HCT116 (cell line): ENCODE measurements around the gene FARP1. TPM values are rescaled to one million over a fixed set of nuclear protein-coding genes. Genes with fewer than 3 reads are reported as not detected.

Experiments used
- ATAC-seq: fragments of 200-7000 bp; cut with Tn5 transposase; 2 replicates; pipeline ENCODE4 v1.9.1; 2020; ENCODE audit warnings: mild to moderate bottlenecking, moderate library complexity
- BruUV-seq: library from RNA; stranded (reverse); fragments of 400-500 nt; replicated peaks from 2 replicates; lab custom pipeline; 2021; lab: Mats Ljungman, UMichigan
- CTCF ChIA-PET: fragments of 300-600 bp; sonication (Branson Sonifier 250); formaldehyde crosslinking; loops from one replicate; lab custom pipeline; 2021; ENCODE audit warnings: antibody characterized with exemption; lab: Charles Lee
- POLR2A ChIA-PET: fragments of 300-600, 350-600 bp; sonication (Branson Sonifier 250); formaldehyde crosslinking; loops from one replicate; lab custom pipeline; 2021; ENCODE audit warnings: antibody characterized with exemption; lab: Charles Lee
- RAD21 ChIA-PET, 2 experiments: fragments of 300-600 bp; sonication (Branson Sonifier 250); formaldehyde crosslinking; loops; one replicate each; lab custom pipeline; 2023; ENCODE audit warnings: low total read pairs in 2 of 2; ENCODE audit not compliant: uncharacterized antibody in 2 of 2, unreplicated experiment in 2 of 2, low non-redundant PET in 1 of 2; lab: Charles Lee
- DNase-seq: peaks from one replicate; pipeline ENCODE4 v3.0.0-alpha.2; 2010; ENCODE audit warnings: low read depth, low spot score
- H2AFZ ChIP-seq: fragments of 200-600 bp; shearing (Covaris generic), sonication (generic); 2 replicates; pipeline ENCODE4 v1.6.1; 2017; ENCODE audit warnings: low read depth, mixed run types, mixed read lengths, antibody characterized with exemption, low read length; ENCODE audit not compliant: poor library complexity, severe bottlenecking
- H3K27ac ChIP-seq: 2 replicates; pipeline ENCODE4 v1.5.1; 2012; ENCODE audit warnings: low read depth, low read length
- H3K27me3 ChIP-seq: fragments of 200-600 bp; sonication (generic); 2 replicates; pipeline ENCODE4 v1.6.1; 2016; ENCODE audit warnings: mixed run types, low read length, mixed read lengths; ENCODE audit not compliant: insufficient read depth
- H3K36me3 ChIP-seq, 2 experiments: fragments of 200-500 bp in 1 of 2; fragments of 200-600 bp in 1 of 2; sonication (Bioruptor generic) in 1 of 2; sonication (generic) in 1 of 2; 2 replicates each; pipeline versions ENCODE4 v1.5.1 to v1.6.1; 2014 to 2016; ENCODE audit warnings: low read length in 2 of 2, inconsistent platforms in 1 of 2, mixed read lengths in 1 of 2, mixed run types in 1 of 2; ENCODE audit not compliant: insufficient read depth in 2 of 2, control insufficient read depth in 1 of 2
- H3K4me1 ChIP-seq, 2 experiments: fragments of 200-600 bp in 1 of 2; sonication (generic) in 1 of 2; 2 replicates each; pipeline versions ENCODE4 v1.5.1 to v1.6.1; 2012 to 2017; ENCODE audit warnings: low read length in 2 of 2, inconsistent platforms in 1 of 2, mild to moderate bottlenecking in 1 of 2, mixed read lengths in 1 of 2, mixed run types in 1 of 2, moderate library complexity in 1 of 2; ENCODE audit not compliant: insufficient read depth in 2 of 2, control insufficient read depth in 1 of 2
- H3K4me2 ChIP-seq: fragments of 200-600 bp; sonication (generic); 2 replicates; pipeline ENCODE4 v1.6.1; 2017; ENCODE audit warnings: mixed run types, low read length, mixed read lengths
- H3K4me3 ChIP-seq, 2 experiments: fragments of 200-600 bp in 1 of 2; sonication (generic) in 1 of 2; replicated peaks in 1 of 2; 2 replicates each; pipeline ENCODE4 v1.5.1; 2011 to 2016; ENCODE audit warnings: low read length in 2 of 2, control low read depth in 1 of 2, low read depth in 1 of 2, mild to moderate bottlenecking in 1 of 2, mixed read lengths in 1 of 2, mixed run types in 1 of 2
- H3K79me2 ChIP-seq: fragments of 200-600 bp; sonication (generic); 2 replicates; pipeline ENCODE4 v1.6.1; 2017; ENCODE audit warnings: mild to moderate bottlenecking, mixed run types, low read length, moderate library complexity, mixed read lengths; ENCODE audit not compliant: insufficient read depth
- H3K9ac ChIP-seq: fragments of 200-600 bp; sonication (generic); 2 replicates; pipeline ENCODE4 v1.6.1; 2016; ENCODE audit warnings: low read length, mixed read lengths
- H3K9me2 ChIP-seq: fragments of 200-600 bp; sonication (generic), shearing (Covaris generic); 2 replicates; pipeline ENCODE4 v1.6.1; 2017; ENCODE audit warnings: mixed run types, mild to moderate bottlenecking, moderate library complexity; ENCODE audit not compliant: insufficient read depth
- H3K9me3 ChIP-seq, 2 experiments: fragments of 200-500 bp in 1 of 2; fragments of 200-600 bp in 1 of 2; sonication (Bioruptor generic) in 1 of 2; sonication (generic) in 1 of 2; 2 replicates each; pipeline ENCODE4 v1.6.1; 2014 to 2017; ENCODE audit warnings: low read length in 2 of 2, mixed read lengths in 2 of 2, inconsistent platforms in 1 of 2, low read depth in 1 of 2, mild to moderate bottlenecking in 1 of 2, mixed run types in 1 of 2, moderate library complexity in 1 of 2; ENCODE audit not compliant: control insufficient read depth in 1 of 2, insufficient read depth in 1 of 2
- H4K20me1 ChIP-seq: fragments of 200-600 bp; sonication (generic), shearing (Covaris generic); 2 replicates; pipeline ENCODE4 v1.6.1; 2017; ENCODE audit warnings: mixed run types, mild to moderate bottlenecking, moderate library complexity; ENCODE audit not compliant: insufficient read depth
- CBX3 ChIP-seq: IDR thresholded peaks from 2 replicates; pipeline ENCODE4 v1.6.1; 2012; ENCODE audit warnings: low read depth
- POLR2A ChIP-seq: IDR thresholded peaks from 2 replicates; pipeline ENCODE4 v1.7.0; 2011; ENCODE audit warnings: borderline replicate concordance; ENCODE audit not compliant: insufficient read depth, insufficient read length; ENCODE audit errors: extremely low read depth
- POLR2AphosphoS5 ChIP-seq: IDR thresholded peaks from 2 replicates; pipeline ENCODE4 v1.6.1; 2011; ENCODE audit warnings: mild to moderate bottlenecking, low read depth, low read length, moderate library complexity
- RAD21 ChIP-seq: IDR thresholded peaks from 2 replicates; pipeline ENCODE4 v1.6.1; 2012; ENCODE audit warnings: low read depth, mild to moderate bottlenecking
- TCF7L2 ChIP-seq: IDR thresholded peaks from 2 replicates; pipeline ENCODE4 v1.7.0; 2011; ENCODE audit warnings: borderline replicate concordance, inconsistent platforms; ENCODE audit not compliant: insufficient read depth, insufficient read length; ENCODE audit errors: extremely low read depth
- YY1 ChIP-seq: IDR thresholded peaks from 2 replicates; pipeline ENCODE4 v1.6.1; 2011; ENCODE audit warnings: low read length, low read depth, moderate library complexity, mild to moderate bottlenecking; ENCODE audit not compliant: insufficient replicate concordance; ENCODE audit errors: extremely low read depth
- intact Hi-C: fragments of 100-400 bp; cut with micrococcal nuclease; formaldehyde crosslinking; loops from 2 replicates; pipeline ENCODE4 v1.10.0; 2022
- total RNA-seq: library from RNA; stranded (reverse); gene quantifications from one replicate; pipeline ENCODE4 v1.2.1, GENCODE V29; 2021; ENCODE audit not compliant: unreplicated experiment
- TF ChIP-seq, protein P1 (sequence below), 3 experiments: fragments of 200-600 bp in 1 of 3; sonication (generic) in 1 of 3; IDR thresholded peaks in 2 of 3; conservative IDR thresholded peaks in 1 of 3; 2 replicates each; pipeline ENCODE4 v1.5.1; 2012 to 2017; ENCODE audit warnings: low read depth in 2 of 3, low read length in 2 of 3, antibody characterized with exemption in 1 of 3, borderline replicate concordance in 1 of 3, control low read depth in 1 of 3, mild to moderate bottlenecking in 1 of 3, mixed read lengths in 1 of 3, mixed run types in 1 of 3, moderate library complexity in 1 of 3; ENCODE audit not compliant: insufficient read depth in 1 of 3

The FARP1 gene
- total RNA-seq, 1 experiment from 2014 or later: 30.5 TPM

DNA sequence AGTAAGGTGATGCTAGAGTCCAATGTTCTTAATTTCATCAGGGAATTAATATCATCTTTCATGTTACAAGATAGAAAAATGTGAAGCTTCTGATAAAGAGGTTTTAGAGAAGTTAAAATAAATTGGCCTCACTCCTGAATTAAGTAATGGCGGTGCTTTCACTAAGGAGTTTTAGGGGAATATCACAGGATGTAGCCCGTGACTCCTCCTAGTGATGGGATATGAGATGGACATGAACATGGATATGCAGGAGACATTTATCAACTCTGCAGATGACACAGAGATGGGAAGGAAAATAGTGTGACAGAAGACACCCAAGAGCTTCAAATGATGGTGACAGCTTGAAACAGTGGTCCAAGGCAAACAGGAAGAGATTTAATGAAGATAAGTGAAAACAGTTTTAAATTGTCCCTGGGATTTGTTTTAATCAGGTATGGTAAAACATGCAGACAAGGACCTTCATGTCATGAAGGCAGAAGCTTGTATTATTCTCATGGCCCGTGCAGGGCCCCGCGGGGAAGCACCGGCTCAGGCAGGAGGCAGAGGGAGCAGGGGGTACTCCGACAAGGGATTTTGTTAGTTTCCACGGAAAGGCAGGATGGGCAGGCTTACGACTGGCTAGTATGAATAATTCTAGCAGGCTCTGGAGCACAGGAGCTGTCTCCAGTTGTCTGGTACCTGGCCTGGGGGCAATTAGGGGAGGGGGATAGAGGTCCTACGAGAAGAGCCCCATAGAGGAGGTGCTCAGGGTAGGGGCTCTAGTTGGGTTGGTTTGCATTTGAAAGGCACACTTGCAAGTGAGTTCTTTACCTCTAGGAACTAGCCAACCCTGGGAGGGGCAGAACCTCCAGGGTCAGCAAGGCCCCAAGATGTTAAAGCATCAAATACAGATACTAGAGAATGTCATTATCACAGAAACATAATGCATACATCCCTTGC, 38.7 kb upstream of the FARP1 start:
- Histone ChIP-seq H3K4me2 (no peak overlapping the region), H3K4me3 (no peak overlapping the region), H3K9ac (no peak overlapping the region), H3K27ac (no peak overlapping the region), H3K36me3 (no peaks in the 10 kb centered on the region), H4K20me1 (no peaks in the 10 kb centered on the region), H3K27me3 (no peaks in the 10 kb centered on the region), H3K4me1 (no peaks in the 10 kb centered on the region), H3K9me3 (no peaks in the 10 kb centered on the region; a peak in 1 of 4 replicates), H3K9me2 (no peaks in the 10 kb centered on the region)
- BruUV-seq: no TSS peak
- RAD21 ChIA-PET: no interaction called here
- peak; percentile 84 for ATAC-seq
- CTCF ChIA-PET: no interaction called here
- POLR2A ChIA-PET: no interaction called here
- DNase-seq: no peak
- no peak for TF ChIP-seq CBX3
- TF ChIP-seq POLR2AphosphoS5: no peak
- peak; percentile 38 for TF ChIP-seq RAD21
- no peak for TF ChIP-seq YY1
- TF ChIP-seq, protein P1, sequence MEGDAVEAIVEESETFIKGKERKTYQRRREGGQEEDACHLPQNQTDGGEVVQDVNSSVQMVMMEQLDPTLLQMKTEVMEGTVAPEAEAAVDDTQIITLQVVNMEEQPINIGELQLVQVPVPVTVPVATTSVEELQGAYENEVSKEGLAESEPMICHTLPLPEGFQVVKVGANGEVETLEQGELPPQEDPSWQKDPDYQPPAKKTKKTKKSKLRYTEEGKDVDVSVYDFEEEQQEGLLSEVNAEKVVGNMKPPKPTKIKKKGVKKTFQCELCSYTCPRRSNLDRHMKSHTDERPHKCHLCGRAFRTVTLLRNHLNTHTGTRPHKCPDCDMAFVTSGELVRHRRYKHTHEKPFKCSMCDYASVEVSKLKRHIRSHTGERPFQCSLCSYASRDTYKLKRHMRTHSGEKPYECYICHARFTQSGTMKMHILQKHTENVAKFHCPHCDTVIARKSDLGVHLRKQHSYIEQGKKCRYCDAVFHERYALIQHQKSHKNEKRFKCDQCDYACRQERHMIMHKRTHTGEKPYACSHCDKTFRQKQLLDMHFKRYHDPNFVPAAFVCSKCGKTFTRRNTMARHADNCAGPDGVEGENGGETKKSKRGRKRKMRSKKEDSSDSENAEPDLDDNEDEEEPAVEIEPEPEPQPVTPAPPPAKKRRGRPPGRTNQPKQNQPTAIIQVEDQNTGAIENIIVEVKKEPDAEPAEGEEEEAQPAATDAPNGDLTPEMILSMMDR (IDR thresholded peaks at IDR 0.05 in 2 of 3, conservative IDR thresholded peaks at IDR 0.05 in 1 of 3; ENCODE audit: borderline replicate concordance in 1 of 3, insufficient read depth in 1 of 3, low read depth in 2 of 3, low read length in 2 of 3): peak; percentile 18 to 51 (median 40); a peak in 4 of 6 replicates
- TF ChIP-seq POLR2A: no peak
- TF ChIP-seq TCF7L2: no peak
- TF ChIP-seq, all 23 proteins: peak for 2
- intact Hi-C loops: no loop called here
- H3K79me2 ChIP-seq: no peaks in the 10 kb centered on the region
- H2AFZ ChIP-seq: no peak overlapping the region
